SK-N-MC (cell line): ENCODE results near the gene ACVR1B.

ENCODE experiments used
- EZH2 ChIP-seq: fragments of 200-600 bp; sonication (generic); IDR thresholded peaks from one replicate; pipeline ENCODE4 v1.6.1; 2017; ENCODE audit warnings: antibody characterized with exemption
- FOXP2 ChIP-seq: optimal IDR thresholded peaks from 2 replicates; pipeline ENCODE3; 2011; ENCODE audit warnings: mild to moderate bottlenecking, moderate library complexity; ENCODE audit not compliant: insufficient read depth; ENCODE audit errors: extremely low read length, control extremely low read depth
- POLR2AphosphoS5 ChIP-seq: IDR thresholded peaks from 2 replicates; pipeline ENCODE4 v1.6.1; 2012; ENCODE audit warnings: mild to moderate bottlenecking, low read depth, low read length, borderline replicate concordance

- no peak for TF ChIP-seq EZH2
- TF ChIP-seq POLR2AphosphoS5: no peak
- no peak for TF ChIP-seq FOXP2
Measured at GRCh38 chr12:52010152-52010622, 58.7 kb downstream of the ACVR1B start.
